Left ventricle myocardium inferior (tissue), 1 donor: ENCODE results near the gene CPEB4. TPM values are rescaled to one million over a fixed set of nuclear protein-coding genes. Genes with fewer than 3 reads are reported as not detected.

Experiments
- DNase-seq: peaks from one replicate; pipeline ENCODE4 v3.0.0-alpha.2; 2020
- H3K27ac ChIP-seq: fragments of 200-600 bp; replicated peaks from 2 replicates; pipeline ENCODE4 v1.8.0; 2021
- H3K27me3 ChIP-seq: fragments of 200-600 bp; 2 replicates; pipeline ENCODE4 v1.8.0; 2021; ENCODE audit warnings: low read depth
- H3K36me3 ChIP-seq: fragments of 200-600 bp; 2 replicates; pipeline ENCODE4 v1.8.0; 2021
- H3K4me1 ChIP-seq: fragments of 200-600 bp; 2 replicates; pipeline ENCODE4 v1.8.0; 2021
- H3K4me3 ChIP-seq: fragments of 200-600 bp; 2 replicates; pipeline ENCODE4 v1.8.0; 2021; ENCODE audit warnings: mild to moderate bottlenecking, moderate library complexity
- H3K9me3 ChIP-seq: fragments of 200-600 bp; replicated peaks from 2 replicates; pipeline ENCODE4 v1.8.0; 2021
- intact Hi-C: fragments of 100-400 bp; cut with micrococcal nuclease; formaldehyde crosslinking; loops from one replicate; pipeline ENCODE4 v1.11.0; 2022
- total RNA-seq: library from RNA; stranded (reverse); fragmentation: NEBNext Ultra II Directional; extraction: Animal tissue kit (Norgen Biotek cat#: 25700); gene quantifications from one replicate; pipeline ENCODE4 v1.2.1, GENCODE V29; 2021
- TF ChIP-seq, protein P1 (sequence below): fragments of 200-600 bp; IDR thresholded peaks from 2 replicates; pipeline ENCODE4 v1.8.0; 2021; ENCODE audit warnings: antibody characterized with exemption, mild to moderate bottlenecking, borderline replicate concordance
- donor health status: DM: no; HTN: yes; CAD: no; lungs with severe emphysema.

CPEB4 gene
- total RNA-seq, 1 donor from 2014 or later: 136 TPM

GRCh38 chr5:173851595-173852243 is 36.4 kb upstream of the CPEB4 start:
- H3K36me3 ChIP-seq: no peaks in the 10 kb centered on the region
- no peak for DNase-seq
- intact Hi-C loops: no loop called here
- H3K4me3 ChIP-seq: no peak overlapping the region
- H3K27ac ChIP-seq: no peak overlapping the region
- TF ChIP-seq, protein P1, sequence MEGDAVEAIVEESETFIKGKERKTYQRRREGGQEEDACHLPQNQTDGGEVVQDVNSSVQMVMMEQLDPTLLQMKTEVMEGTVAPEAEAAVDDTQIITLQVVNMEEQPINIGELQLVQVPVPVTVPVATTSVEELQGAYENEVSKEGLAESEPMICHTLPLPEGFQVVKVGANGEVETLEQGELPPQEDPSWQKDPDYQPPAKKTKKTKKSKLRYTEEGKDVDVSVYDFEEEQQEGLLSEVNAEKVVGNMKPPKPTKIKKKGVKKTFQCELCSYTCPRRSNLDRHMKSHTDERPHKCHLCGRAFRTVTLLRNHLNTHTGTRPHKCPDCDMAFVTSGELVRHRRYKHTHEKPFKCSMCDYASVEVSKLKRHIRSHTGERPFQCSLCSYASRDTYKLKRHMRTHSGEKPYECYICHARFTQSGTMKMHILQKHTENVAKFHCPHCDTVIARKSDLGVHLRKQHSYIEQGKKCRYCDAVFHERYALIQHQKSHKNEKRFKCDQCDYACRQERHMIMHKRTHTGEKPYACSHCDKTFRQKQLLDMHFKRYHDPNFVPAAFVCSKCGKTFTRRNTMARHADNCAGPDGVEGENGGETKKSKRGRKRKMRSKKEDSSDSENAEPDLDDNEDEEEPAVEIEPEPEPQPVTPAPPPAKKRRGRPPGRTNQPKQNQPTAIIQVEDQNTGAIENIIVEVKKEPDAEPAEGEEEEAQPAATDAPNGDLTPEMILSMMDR: no peak
- H3K4me1 ChIP-seq: peaks cover 13% of the 10 kb centered on the region
- peaks cover 14% of the 10 kb centered on the region for H3K9me3 ChIP-seq
- no peaks in the 10 kb centered on the region for H3K27me3 ChIP-seq

- no peak for DNase-seq
- Histone ChIP-seq H3K4me1 (peaks cover 13% of the 10 kb centered on the region), H3K4me3 (no peak overlapping the region), H3K36me3 (no peaks in the 10 kb centered on the region), H3K27ac (peak overlapping the region; percentile 66), H3K27me3 (no peaks in the 10 kb centered on the region), H3K9me3 (peaks cover 14% of the 10 kb centered on the region)
- TF ChIP-seq, protein P1: no peak
- intact Hi-C loops: no loop called here
Measured at GRCh38 chr5:173852790-173853359, 35.3 kb upstream of the CPEB4 start.

DNA sequence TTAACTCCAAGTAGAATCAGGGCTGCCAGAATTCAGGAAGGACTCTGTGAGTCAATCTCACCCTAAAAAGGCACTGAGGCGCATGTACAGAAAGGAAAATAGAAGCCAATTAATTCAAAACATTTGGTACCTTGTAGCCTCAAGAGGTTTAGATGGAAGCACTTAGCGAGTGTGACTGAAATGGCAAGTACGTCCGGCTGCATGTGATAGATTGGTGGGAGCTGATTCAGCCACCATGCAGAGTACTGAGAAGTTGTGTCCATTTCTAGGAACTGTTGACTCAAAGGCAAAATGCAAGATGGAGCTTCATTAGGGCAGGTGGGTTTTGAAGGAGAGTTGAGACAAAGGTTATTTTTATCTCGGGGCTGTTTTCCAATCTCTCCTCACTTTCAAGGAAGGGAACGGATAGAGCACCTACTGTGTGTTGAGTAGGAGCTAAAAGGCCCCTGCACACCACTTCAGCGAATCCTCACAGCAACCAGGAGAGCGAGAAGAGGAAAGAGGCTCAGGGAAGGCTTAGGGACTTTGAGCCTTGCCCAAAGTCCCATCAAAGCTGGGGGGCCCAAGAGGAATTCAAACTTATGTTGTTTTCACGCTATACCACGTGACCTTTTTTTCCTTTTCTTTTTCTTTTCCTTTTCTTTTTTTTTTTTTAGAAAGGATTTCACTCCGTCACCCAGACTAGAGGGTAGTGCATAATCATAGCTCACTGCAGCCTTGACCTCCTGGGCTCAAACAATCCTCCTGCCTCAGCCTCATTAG is 34.6 kb upstream of the CPEB4 start:
- H3K4me1 ChIP-seq: peaks cover 19% of the 10 kb centered on the region
- intact Hi-C loops: no loop called here
- H3K27me3 ChIP-seq: no peaks in the 10 kb centered on the region
- H3K9me3 ChIP-seq: peaks cover 9% of the 10 kb centered on the region
- TF ChIP-seq, protein P1: no peak
- DNase-seq: no peak
- H3K27ac ChIP-seq: peak overlapping the region; percentile 66
- no peaks in the 10 kb centered on the region for H3K36me3 ChIP-seq
- H3K4me3 ChIP-seq: no peak overlapping the region

- Histone ChIP-seq H3K36me3 (no peaks in the 10 kb centered on the region), H3K4me1 (peaks cover 36% of the 10 kb centered on the region), H3K9me3 (no peaks in the 10 kb centered on the region), H3K27me3 (no peaks in the 10 kb centered on the region), H3K4me3 (no peak overlapping the region), H3K27ac (no peak overlapping the region)
- intact Hi-C loops: no loop called here
- DNase-seq: peak; percentile 27
- TF ChIP-seq, protein P1: no peak
Measured at GRCh38 chr5:173855162-173855994, 32.8 kb upstream of the CPEB4 start.

DNA sequence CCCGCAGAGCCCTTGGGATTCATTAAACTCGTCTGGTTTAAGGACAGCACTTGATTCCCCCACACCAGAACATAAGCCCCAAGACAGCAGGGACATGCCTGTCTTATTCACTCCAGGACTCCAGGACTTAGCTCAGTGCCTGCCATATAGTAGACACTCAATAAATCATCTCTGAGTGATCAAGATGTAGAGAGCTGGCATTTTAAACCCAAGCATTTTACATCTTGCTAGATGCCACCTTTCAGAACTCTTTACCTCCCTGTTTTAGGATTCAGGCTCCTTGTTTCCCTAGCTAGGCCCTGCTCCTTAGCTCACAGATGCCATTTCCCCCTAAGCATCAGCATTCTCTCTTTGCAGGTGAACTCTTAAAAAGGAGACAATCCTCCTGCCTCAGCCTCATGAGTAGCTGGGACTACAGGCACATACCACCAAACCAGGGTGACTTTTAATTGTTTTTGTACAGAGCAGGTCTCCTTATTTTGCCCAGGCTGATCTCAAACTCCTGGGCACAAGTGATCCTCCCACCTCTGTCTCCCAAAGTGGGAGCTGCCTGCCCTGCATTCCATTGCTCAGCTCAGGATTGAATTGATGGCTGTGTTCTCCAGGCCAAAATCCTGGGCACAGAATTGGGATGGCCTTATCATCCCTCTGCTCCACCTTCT is 32.0 kb upstream of the CPEB4 start:
- H3K27me3 ChIP-seq: no peaks in the 10 kb centered on the region
- no peak for DNase-seq
- TF ChIP-seq, protein P1: no peak
- no peaks in the 10 kb centered on the region for H3K36me3 ChIP-seq
- H3K9me3 ChIP-seq: no peaks in the 10 kb centered on the region
- no peak overlapping the region for H3K27ac ChIP-seq
- intact Hi-C loops: no loop called here
- peaks cover 43% of the 10 kb centered on the region for H3K4me1 ChIP-seq
- no peak overlapping the region for H3K4me3 ChIP-seq
